ENCODE results near the gene HPF1. TPM values are rescaled to one million over a fixed set of nuclear protein-coding genes. Genes with fewer than 3 reads are reported as not detected.

HPF1 gene
- total and polyA plus RNA-seq, 4 donors, result 8.7 to 15.7 (median 13.0) TPM

GRCh38 chr4:169689681-169690080, 68.1 kb downstream of the HPF1 start:
- H3K4me1 ChIP-seq (ENCODE audit: control insufficient read depth in 4 of 4, insufficient read depth in 4 of 4, low read length in 3 of 4), result no peaks in the 10 kb centered on the region
- peaks cover 0 to 8% (median 6%) of the 10 kb centered on the region in 4 donors for H3K36me3 ChIP-seq (ENCODE audit: control insufficient read depth in 4 of 4, insufficient read depth in 3 of 4, low read depth in 1 of 4, low read length in 3 of 4)
- H3K9ac ChIP-seq (ENCODE audit: low read depth in 1 of 2, low read length in 2 of 2), result no peak overlapping the region
- no peaks in the 10 kb centered on the region for H3K27me3 ChIP-seq (ENCODE audit: control insufficient read depth in 4 of 4, insufficient read depth in 4 of 4, low read length in 3 of 4)
- no peak overlapping the region for H3K27ac ChIP-seq (ENCODE audit: low read depth in 1 of 2, low read length in 2 of 2)
- WGBS, result 99% methylated on average over 1 of the region's 1 CpG
- no peak for DNase-seq (ENCODE audit: low spot score)
- no peak overlapping the region for H3K4me3 ChIP-seq (ENCODE audit: low read depth in 1 of 3, low read length in 3 of 3)
- TF ChIP-seq JUND (IDR thresholded peaks at IDR 0.05) (no peak), FOXA2 (IDR thresholded peaks at IDR 0.05) (no peak), GABPA (IDR thresholded peaks at IDR 0.05 in 1 of 2, conservative IDR thresholded peaks at IDR 0.05 in 1 of 2) (no peak), HNF4A (conservative IDR thresholded peaks at IDR 0.05) (no peak), NR2F2 (IDR thresholded peaks at IDR 0.05) (no peak), TAF1 (conservative IDR thresholded peaks at IDR 0.05) (no peak), FOXA1 (IDR thresholded peaks at IDR 0.05) (no peak), SP1 (IDR thresholded peaks at IDR 0.05) (no peak), YY1 (IDR thresholded peaks at IDR 0.05) (no peak), EGR1 (IDR thresholded peaks at IDR 0.05; ENCODE audit: low read depth in 2 of 2) (no peak), MAX (IDR thresholded peaks at IDR 0.05) (no peak), REST (IDR thresholded peaks at IDR 0.05) (no peak), ZBTB33 (IDR thresholded peaks at IDR 0.05) (no peak), RXRA (IDR thresholded peaks at IDR 0.05) (no peak), RAD21 (IDR thresholded peaks at IDR 0.05) (no peak), HNF4G (IDR thresholded peaks at IDR 0.05) (no peak)
- TF ChIP-seq, protein P1, sequence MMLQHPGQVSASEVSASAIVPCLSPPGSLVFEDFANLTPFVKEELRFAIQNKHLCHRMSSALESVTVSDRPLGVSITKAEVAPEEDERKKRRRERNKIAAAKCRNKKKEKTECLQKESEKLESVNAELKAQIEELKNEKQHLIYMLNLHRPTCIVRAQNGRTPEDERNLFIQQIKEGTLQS (IDR thresholded peaks at IDR 0.05), result no peak
- TF ChIP-seq, protein P2, sequence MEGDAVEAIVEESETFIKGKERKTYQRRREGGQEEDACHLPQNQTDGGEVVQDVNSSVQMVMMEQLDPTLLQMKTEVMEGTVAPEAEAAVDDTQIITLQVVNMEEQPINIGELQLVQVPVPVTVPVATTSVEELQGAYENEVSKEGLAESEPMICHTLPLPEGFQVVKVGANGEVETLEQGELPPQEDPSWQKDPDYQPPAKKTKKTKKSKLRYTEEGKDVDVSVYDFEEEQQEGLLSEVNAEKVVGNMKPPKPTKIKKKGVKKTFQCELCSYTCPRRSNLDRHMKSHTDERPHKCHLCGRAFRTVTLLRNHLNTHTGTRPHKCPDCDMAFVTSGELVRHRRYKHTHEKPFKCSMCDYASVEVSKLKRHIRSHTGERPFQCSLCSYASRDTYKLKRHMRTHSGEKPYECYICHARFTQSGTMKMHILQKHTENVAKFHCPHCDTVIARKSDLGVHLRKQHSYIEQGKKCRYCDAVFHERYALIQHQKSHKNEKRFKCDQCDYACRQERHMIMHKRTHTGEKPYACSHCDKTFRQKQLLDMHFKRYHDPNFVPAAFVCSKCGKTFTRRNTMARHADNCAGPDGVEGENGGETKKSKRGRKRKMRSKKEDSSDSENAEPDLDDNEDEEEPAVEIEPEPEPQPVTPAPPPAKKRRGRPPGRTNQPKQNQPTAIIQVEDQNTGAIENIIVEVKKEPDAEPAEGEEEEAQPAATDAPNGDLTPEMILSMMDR (IDR thresholded peaks at IDR 0.05; ENCODE audit: low read depth, low read length, missing input control), result no peak
- H3K9me3 ChIP-seq (ENCODE audit: control insufficient read depth in 4 of 4, low read length in 3 of 4), result no peaks in the 10 kb centered on the region

Measured in liver (tissue), 9 donors.